Right renal cortex interstitium (tissue), 3 donors: Measurements from ENCODE around the gene KCNK18. TPM values are rescaled to one million over a fixed set of nuclear protein-coding genes. Genes with fewer than 3 reads are reported as not detected.

ENCODE experiments used
- DNase-seq, 3 donors: peaks; one replicate each; pipeline ENCODE4 v3.0.0-alpha.2; 2013; ENCODE audit warnings: low read depth in 3 of 3, low spot score in 2 of 3
- polyA plus RNA-seq, 3 donors: library from polyadenylated mRNA; unstranded; fragments of 120-200 nt; gene quantifications; one replicate each; pipeline ENCODE4 v1.2.1, GENCODE V29; 2013; ENCODE audit not compliant: insufficient read length in 3 of 3

Gene KCNK18
- polyA plus RNA-seq = not detected

DNA sequence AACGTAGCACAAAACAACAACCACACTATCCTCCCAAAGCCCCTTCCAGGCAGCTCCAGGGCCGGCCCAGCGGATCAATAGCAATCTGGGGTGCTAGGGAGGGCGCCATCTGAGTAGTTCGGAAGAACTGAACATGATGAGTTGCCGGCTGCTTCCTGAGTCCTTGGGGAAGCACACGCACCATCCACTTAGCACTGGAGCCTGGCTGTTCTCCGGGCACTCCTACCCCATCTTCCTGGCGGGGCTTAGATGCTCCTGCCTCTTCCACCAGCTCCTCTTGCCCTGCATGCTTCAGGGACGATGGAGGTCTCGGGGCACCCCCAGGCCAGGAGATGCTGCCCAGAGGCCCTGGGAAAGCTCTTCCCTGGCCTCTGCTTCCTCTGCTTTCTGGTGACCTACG is at the start of gene KCNK18:
Gene KCNK18, plus strand, starts transcription at position 301 of the 400 bp plus-strand sequence. Its CDS starts 0 bp downstream, at position 301.
- DNase-seq = no peak

DNA sequence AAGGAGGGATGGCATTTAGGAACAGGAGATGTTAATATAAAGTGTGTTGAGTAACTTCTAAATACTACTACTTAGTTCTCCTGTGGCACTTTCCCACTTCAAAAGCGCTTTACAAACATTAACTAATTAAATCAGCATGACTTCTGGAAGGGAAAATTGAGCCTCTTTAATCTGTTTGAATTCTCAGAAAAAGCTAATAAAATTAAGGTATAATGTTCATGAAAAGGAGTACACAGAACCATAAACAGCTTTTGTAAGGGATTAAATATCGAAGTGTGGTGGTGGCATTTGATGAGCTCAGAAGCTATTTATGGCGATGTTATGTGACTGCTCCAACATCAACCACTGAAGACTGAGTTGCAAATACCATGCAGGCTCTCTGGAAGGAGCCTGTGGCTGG is 49.0 kb upstream of the KCNK18 start:
- DNase-seq = no peak

DNA sequence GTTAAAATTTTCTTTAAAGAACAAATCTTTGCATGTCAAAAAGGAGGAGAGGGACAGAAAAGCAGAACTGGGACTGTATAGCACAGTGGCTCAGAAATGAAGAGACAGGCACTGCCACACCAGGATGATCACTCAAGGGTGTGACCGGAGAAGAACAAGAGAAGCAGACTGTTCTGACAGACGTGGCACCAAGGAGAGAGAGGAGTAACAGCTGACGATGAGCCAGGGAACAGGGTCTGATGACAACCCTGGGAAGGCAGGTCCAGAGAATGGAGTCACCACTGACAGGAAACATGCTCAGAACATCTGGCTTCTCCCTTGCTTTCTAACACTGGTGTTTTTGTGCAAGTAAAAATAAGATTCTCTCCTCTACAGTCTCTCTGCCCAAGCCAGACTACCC is 44.6 kb upstream of the KCNK18 start:
- DNase-seq = no peak

- no peak for DNase-seq
Measured at GRCh38 chr10:117158297-117158696, 39.0 kb upstream of the KCNK18 start.

DNA sequence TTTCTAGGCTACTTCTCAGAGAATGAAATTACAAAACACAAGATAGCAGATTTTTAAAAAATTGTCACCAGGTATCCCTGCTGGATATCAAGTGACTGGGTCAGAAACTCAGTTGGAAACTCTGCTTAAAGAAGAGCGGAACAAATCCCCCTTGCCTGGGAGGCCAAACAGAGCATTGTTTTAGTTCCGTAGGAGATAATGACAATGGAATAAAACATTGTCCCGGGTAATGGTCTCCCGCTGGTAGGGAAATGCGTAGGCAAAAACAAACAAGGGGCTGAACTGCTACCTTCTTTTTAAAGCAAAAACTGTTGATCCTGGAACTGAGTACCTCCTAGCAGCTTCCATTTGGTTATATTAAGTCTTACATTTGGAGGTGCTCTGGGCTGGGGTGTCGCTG is 37.9 kb upstream of the KCNK18 start:
- no peak for DNase-seq

DNA sequence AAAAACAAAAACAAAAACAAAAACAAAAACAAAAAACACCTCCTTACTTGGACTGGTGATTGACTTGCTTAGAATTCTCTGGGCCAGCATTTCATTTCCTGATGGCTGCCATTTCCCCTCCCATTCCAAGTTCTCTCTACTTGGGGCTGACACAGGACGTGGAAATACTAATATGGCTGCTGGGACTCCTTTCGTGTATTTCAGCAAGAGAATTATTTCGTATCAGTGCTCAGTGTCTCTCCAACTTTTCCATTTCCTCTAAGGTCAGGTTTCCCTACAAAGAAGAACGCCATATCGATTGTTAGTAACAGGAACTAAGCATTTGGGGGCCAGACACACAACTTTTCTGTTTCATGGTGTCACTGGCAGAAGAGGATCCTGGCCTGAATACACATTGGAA is 36.7 kb upstream of the KCNK18 start:
- no peak for DNase-seq

GRCh38 chr10:117161386-117162033 is 35.8 kb upstream of the KCNK18 start:
- no peak for DNase-seq

GRCh38 chr10:117162093-117163060 is 34.9 kb upstream of the KCNK18 start:
- no peak for DNase-seq

DNA sequence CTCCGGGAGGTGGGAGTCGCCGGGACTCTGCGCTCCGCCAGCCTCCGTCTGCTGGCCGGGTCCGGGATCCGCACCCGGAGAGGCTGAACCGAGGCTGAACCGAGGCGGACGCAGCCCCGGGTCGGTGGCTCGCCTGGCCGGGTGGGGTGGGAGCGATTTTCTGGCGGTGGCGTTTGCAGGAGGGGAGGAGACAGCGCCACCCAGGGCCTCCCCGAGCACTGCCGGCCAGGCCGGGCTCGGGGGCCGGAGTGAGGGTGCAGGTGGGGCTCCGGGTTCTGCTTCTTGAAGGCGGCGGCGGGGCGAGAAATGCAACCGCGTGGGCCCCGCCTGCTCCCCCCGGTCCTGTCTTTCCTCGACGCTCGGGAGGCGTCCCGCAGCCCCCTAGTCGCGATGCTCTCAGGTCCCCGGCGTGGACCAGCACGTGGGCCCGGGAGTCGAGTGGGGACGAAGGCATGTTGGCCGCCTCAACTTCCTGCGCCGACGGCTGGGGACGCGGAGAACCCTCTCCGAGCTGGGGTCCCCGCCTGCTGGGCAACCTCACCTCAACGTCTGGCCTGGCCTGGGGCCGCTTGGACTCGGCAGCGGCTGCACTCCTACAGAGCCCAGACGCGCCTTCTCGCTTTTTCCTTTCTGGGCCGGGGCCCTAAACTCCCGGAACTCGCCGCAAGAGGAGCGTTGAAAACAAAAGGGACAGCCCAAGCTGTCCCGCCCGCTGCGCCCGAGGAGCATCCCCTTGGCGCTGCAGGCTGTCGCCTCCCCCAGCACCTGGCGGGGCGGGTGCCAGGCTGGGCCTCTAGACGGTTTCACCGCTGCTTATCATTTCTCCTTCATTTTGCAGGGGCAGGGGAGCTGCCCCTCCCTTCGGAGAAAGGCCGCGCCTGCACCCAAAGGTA is 34.0 kb upstream of the KCNK18 start:
- DNase-seq = no peak

DNA sequence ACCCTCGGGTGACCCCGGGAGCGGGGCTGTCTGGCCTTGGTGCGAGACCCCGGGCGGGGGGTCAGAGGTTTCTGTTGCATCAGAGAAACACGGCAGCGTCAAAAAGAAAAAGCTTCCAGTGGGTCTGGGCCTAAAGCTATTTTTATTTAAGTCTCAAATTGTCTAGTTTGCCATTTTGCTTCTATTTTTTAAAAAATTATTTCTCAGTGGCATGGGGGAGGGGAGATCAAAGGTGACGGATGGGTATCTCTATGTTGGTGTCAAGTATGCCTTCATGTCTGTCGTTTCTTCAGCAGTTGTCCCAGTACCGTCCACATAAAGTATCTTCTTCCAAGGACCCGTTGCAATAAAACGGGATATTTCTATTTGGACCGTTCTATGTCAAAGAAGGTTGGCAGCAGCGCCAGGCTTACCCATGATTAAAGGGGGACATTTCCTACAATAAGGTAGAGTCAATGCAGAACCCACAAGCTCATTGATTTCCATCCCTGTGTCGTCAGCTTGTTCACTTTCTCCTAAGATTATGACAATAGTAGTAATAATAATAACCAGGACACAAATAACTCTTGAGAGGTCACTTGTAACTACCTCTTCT is 33.2 kb upstream of the KCNK18 start:
- no peak for DNase-seq

DNA sequence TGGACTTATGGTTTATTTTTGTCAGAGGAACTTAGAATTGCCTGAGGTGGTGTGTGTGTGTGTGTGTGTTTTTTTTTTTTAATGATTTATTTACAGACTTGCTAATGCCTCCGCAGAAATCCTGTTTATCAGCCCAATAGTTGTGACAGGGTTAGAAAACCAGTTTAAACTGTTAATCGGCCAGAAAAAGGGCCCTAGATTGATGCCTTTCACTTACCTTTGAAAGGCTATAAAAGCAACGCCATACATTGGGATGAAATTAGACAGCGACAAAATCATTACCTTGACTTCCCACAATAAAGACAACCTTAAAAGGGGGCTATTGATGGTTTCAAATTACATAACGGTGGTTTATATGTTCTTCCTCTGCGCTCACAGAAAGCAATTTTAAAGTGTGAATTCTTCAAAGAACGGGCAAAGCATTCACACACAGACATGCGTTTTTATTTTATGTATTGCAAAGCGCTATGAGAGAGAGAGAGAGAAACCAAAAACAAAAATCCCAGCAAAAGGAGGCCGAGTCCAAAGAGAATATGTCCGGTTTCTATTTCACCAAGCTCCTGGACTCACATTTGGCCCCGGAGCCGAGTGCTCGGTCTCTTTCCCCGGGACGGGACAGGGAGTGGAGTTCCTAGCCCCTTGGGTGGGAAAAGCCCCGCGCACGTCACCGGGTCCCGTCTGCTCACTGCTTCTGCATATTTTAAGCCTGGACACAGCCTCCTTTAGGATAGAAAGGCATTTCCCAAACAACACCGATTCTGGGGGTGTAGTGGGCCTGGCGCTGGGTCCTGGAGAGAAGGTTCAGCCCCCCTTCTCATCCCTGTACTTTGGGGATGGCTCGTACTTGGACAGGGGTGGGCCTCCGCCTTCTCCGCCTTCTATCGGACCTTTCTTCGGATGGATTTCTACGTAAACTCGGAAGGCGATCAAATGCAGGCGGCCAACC is 32.4 kb upstream of the KCNK18 start:
- no peak for DNase-seq

DNA sequence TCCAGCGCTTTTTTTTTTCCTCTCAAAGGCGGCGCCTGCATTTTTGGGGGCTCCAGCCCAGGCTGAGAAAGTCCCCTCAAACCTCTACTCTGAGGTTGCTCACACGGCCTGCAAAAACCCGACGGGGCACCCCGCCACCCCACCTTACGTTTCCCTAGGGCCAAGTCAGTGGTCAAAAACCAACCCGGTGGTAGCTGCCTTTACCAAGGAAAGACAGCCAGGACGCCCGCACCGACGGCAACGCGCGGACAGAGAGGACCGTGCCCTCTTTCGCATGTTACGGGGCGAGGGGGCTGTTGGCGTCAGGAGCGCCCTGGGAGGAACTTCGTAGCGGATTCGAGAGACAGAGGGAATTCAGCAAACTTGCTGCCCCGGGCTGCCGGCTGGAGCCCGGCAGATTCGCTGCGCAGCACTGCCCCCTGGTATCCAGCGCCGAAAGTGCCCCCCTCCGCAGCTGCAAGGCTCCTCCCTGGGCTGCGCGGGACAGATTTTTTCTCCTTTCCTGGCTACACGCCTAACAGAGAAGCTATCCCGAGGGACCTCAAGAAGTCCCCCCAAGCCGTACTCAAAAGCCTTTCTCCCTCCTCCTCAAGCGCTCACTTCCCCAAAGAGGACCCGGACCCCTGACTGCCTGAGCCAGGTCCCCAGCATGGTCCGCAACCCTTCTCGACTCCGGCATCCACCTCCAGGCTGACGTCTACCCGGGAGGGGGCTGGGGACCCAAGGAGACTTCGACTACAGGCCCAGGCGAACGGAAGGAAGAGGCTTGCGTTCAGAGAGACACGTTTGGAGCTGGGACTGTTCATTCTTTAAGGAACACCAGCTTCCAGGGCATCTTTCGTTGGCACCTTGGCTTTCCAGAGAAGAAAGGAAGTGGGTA is 31.5 kb upstream of the KCNK18 start:
- no peak for DNase-seq

DNA sequence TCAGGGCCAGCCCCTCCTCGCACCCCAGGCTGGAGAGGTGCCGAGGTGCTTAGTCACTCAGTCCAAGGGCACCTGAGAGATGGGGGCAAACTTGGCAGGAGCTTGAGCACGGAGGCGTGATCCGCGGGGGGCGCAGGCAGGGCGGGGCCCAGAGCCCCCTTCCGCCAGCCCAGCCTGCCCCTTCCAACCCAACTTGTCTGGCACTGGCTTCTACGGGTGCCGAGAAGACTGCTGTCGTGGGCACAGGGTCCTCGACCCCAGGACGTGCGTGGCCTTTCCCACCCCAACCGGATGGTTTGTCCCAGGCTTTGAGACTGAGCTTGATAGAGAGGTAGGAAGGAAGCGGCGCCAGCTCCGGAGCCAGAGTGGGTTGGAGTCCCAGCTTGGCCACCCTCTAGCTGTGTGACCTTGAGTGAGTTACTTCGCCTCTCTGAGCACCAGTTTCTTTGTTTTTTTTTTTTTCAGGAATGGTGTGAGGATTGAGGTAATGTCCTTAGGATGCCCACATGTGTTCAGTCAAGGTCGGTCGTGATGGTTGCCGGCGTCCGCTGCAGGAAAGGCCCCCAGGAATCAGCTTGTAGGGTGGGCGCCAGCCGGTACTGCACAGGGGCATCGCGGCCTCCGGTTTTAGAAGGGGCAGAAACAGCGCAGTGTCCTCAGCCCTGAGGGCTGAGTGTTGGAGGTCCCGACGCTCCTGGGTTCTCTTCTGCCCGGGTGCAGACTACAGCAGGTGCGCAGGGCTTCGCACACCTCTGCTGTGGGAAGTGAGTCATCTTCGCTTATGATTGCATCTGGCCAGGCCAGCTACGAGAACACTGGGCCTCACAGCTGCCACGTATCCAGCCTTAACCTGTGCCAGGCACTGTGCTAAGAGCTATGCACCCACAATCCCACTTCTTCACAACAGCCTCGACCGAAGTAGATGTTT is 30.6 kb upstream of the KCNK18 start:
- no peak for DNase-seq

DNA sequence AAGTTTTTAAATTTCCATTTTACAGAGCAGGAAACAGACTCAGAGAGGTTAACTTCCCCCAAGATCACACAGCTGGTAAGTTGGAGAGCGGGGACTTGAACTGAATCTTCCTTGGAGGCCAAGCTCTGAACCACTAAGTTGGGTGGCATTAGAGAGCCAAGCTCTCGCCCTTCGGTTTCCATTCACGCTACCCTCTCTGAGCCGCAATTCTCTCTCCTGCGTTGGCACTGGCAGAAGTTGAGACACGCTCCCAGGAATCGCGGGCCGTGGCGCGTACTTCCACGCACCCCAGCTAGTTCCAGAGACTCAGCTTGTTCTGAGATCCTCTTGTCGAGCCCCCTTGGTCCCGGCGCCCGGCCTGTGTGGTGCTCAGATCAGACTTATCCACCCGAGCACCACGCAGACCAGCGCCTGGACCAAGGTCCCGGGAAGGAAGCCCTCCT is 29.9 kb upstream of the KCNK18 start:
- no peak for DNase-seq

- no peak for DNase-seq
Measured at GRCh38 chr10:117167789-117168674, 29.3 kb upstream of the KCNK18 start.

DNA sequence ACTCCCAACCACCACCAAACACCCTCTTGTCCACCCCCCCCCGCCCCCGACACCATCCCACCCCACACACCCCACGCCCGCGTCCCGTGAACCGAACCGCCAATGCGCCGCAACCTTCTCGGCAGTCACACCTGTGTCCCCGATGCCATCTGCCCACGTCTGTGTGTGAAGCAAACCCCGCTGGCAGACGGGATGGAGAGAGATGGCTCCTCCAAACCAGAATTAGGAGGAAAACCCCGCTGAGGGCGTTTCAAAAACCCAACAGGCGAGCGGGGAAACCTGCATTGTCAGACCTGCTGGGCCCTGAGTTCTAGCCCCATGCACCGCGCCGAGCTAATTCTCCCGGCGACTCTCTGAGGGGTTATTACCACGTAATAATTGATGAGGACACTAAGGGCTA is 28.6 kb upstream of the KCNK18 start:
- no peak for DNase-seq
